GM10847 (cell line): ENCODE data around the gene PDCD1.

Experiments
- POLR2A ChIP-seq: IDR thresholded peaks from 2 replicates; pipeline ENCODE4 v1.6.1; 2011; ENCODE audit not compliant: insufficient read length; ENCODE audit errors: extremely low read depth

PDCD1 gene

DNA sequence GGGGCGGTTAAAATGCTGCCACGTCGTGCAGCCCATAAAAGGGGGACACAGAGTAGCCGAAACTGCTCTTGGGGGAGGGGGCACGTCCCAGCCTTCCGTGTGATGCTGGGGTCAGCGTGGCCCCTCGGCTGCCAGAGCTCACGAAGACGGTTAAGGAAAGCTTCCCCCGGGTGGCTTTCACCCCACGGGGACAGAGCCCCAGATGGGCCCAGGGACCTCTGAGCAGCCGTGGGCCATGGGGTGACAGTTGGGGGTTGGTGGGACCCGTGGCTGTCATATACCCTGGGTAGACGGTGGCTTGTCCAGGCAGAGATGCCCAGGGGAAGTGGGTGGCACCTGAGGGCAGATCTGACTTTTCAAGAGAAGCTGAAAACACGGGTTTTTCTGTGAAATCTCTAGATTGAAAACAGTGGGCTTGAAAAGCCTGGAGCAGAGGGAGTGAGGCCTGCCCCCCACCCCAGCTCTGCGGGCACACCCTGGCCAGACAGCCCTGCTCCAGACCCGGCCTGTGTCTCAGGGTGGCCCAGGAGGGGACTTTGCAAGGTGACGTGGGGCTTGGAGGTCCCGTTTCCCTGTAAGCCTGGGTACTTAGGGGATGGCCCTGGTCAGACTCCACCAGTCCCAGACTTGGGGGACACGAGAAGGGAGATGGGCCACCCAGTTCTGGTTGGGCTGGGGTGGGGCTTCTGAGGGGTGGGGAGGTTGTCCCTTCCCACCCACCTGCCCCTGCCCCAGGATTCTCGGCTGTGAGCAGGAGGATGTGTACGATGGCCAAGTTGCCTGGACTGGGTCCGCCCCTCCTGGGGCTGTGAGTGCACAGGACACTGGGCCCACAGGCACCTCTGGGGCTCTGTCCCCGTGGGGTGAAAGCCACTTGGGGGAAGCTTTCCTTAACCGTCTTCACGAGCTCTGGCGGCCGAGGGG, 49.0 kb downstream of the PDCD1 start:
- no peak for TF ChIP-seq POLR2A

DNA sequence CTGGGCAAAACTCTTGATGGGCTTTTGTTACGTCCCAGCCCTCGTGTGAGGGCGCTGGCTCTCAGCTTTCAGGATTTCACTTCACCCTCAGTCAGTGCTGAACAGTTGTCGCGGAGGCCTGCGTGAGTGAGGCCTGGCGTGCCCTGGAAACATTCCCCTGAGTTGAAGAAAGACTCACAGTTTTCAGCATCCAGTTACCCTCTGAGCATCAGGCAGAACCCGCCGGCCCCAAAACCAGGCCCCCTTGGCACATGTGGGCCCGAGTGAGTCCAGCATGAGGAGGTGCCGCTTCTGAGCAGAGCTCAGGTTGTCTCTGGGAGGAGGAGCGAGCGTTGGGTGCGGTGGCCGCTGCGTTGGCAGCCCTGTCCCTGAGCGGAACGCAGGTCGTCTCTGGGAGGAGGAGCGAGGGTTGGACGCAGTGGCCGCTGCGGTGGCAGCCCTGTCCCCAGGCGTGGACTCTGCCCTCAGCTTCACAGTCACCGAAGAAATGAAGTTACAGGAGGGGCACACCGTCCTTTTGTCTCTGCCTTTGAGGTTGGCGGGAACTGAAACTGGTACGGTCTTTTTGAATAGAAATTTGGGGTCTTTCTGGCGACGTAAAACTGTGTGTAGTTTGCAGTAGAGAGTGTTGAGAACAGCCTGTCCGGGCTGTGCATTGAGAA, 49.8 kb downstream of the PDCD1 start, which contains the start of gene NEU4:
TSS of gene NEU4 (plus strand) at position 473 of the 662 bp plus-strand sequence. CDS start 5,292 bp downstream, outside the sequence.
- no peak for TF ChIP-seq POLR2A

DNA sequence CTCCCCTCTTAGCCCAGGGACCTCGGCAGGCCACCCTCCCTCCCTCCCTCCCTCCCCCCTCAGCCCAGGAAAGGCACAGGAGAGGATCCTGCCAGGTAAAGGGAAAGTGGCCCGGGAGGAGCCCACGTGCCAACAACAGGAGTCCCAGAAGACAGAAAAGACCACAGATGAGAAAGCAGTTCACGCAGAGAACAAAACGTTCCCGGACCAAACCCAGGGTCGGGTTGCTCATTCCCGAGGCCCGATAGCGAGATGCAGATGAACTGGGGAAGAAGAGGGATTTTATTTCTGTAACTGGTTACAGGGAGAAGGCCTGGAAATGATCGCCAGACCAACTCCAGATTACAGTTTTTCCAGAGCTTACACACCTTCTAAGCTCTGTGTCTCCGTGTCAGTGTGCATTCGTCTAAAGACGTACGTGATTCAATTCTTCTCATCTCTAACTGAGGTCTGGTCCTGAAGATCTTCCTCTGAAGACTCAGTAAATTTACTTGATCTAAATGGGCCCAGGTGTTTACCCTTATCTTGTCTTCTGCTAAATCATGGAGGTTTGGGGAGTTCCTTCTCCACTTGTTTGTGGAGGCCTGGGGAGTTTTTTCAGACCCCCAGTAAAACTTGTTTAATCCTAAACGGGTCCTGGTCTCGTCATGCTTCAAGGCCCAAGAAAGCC, 50.5 kb downstream of the PDCD1 start:
- TF ChIP-seq POLR2A = no peak

DNA sequence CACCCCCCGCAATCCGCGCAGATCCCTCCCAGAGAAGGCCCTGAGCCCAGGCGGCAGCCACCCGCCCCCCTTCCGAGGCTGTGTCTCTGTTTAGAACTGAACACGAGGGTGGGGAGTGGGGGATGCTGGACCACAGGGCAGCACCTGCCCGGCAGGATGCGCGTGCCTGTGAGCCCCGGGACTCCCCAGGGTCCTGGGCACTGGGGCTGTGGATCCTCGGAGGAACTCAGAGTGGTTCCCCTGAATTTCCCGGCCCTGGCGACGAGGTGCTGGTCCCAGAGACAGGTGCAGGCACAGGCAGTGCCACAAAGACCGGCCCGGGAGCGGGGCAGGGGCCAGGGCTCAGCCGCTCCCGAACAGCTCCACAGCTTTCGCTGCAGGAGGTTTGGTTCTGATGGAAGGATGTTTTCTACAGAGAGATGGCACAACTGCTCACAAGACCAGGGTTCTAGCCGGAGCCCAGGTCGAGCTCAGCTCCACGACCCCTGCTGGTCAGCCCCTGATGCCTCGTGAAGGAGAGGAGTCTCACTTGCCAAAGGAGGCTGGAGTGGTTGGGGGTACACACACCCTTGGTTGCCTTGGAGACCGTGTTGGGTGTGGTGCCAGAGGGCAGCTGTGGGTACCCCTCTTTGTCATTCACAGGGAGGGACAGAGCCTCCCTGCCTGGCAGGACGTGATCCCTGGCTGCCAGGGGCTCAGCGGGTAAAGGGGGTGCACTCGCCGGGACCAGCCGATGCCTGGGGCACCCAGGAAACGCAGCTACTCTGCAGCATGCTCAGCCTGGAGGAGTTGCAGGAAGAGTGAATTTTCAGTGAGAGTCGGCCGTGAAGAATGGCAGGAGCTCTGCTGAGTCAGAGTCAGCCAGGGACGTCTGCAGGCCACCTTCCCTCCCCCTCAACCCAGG, 54.1 kb downstream of the PDCD1 start:
- no peak for TF ChIP-seq POLR2A

DNA sequence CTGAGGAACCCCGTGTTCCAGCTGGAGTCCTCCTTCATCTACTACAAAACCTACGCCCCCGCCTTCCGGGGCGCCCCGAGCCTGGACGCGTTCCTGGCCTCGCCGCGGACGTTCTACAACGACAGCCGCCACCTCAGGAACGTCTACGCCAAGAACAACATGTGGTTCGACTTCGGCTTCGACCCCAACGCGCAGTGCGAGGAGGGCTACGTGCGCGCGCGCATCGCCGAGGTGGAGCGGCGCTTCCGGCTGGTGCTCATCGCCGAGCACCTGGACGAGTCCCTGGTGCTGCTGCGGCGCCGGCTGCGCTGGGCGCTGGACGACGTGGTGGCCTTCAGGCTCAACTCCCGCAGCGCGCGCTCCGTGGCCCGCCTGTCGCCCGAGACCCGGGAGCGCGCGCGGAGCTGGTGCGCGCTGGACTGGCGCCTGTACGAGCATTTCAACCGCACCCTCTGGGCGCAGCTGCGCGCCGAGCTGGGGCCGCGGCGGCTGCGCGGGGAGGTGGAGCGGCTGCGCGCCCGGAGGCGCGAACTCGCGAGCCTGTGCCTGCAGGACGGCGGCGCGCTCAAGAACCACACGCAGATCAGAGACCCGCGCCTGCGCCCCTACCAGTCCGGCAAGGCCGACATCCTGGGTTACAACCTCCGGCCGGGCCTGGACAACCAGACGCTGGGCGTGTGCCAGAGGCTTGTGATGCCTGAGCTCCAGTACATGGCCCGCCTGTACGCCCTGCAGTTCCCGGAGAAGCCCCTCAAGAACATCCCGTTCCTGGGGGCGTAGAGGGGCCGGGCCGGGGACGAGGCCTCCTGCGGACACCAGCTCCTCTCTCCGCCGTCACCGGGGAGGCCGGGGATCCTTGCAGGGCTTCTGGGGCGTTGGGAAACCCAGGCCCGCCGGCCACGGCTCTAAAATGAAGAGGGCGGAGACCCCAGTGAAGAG, 55.0 kb downstream of the PDCD1 start:
- TF ChIP-seq POLR2A = no peak

DNA sequence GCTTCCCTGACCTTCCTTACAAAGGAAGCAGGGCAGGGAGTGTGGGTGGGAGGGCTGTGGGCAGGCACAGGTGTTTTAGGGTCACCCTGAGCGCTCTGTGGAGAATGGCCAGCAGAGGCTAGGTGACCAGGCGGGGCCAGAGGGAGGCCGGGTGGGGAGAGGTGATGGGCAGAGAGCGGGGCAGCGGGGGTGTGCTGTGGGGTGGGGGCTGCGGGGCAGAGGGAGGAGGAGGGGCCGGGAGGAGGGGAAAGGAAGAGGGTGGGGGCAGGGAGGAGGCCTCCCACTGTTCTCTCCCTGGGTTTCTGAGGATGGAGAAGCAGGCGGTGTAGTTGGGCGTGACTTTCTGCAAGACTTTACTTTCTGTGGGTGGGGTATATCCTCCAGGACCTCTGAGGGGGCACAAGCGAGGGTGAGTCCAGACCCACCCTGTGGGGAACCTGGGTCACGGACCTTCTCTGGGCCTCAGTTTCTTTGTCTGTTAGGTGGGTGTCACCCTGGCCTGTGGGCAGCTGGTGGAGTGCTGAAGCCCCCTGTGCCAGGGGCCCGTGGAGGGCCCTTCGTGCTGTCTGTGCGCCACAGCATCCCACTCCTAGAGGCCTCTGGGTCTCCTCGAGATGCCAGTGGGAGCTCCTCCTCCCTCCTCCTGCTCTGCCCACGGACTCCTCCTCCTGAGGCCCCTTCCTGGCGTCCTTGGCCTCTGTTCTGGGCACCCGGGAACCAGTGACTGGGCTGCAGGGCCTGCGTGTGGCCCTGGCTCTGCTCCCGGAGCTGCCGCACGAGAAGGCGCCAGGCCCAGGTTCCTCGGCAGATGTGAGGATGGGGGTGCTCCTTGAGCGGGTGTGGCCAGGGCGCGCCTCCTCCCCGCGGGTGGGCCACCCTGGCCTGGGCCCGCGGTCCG, 56.0 kb downstream of the PDCD1 start:
- TF ChIP-seq POLR2A = no peak

DNA sequence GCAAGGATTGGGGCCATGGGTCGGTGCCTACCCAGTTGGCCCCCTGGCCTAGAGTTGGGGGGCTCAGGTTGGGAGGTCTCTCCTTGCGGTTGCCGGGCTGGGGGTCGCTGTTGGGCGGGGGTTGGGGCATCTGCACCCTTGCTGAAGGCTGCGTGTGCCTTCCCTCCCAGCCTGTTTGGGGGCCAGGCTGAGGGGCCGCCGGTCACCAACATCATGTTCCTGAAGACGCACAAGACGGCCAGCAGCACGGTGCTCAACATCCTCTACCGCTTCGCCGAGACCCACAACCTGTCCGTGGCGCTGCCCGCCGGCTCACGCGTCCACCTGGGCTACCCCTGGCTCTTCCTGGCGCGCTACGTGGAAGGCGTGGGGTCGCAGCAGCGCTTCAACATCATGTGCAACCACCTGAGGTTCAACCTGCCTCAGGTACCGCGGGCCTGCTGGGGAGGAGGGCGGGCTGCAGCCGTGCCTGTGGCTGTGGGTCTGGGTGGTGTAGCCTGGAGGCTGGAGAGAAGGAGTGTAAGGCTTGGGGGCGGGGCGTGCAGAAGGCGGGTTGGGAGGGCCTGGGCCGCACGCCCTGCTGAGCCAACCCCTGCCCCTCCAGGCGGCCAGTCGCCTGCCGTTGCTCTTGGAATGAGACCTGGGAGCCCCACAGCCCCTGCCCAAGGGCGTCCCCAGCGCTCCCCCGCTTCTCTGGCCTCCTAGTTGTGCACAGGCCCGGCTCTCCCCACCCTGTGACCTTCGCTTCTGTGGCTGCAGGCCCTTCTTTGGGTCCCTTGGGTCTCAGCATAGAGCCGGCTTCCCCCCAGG, 56.9 kb downstream of the PDCD1 start:
- TF ChIP-seq POLR2A = no peak
